T-cell (primary cell): Measurements from ENCODE around the gene ENTHD1. TPM values are rescaled to one million over a fixed set of nuclear protein-coding genes. Genes with fewer than 3 reads are reported as not detected.
A peak's percentile ranks its signal among the peaks of the same experiment; 100 is the strongest.

Source experiments
- ATAC-seq, 4 experiments: fragments of 200-7000 bp in 3 of 4; fragments of 150-1000 bp in 1 of 4; cut with Tn5 transposase; replicated peaks in 1 of 4; 1 replicate in 3 of 4; 2 replicates in 1 of 4; pipeline ENCODE4 v1.10.0; 2021; ENCODE audit warnings: moderate library complexity in 3 of 4, mild to moderate bottlenecking in 2 of 4, moderate number of reproducible peaks in 1 of 4
- CTCF ChIA-PET, 2 donors: fragments of 300-600 bp; sonication (Branson Sonifier 250); formaldehyde crosslinking; loops; one replicate each; lab custom pipeline; 2022; ENCODE audit warnings: antibody characterized with exemption in 2 of 2; lab: Charles Lee
- POLR2A ChIA-PET, 2 donors: fragments of 300-600 bp; sonication (Branson Sonifier 250); formaldehyde crosslinking; loops; one replicate each; lab custom pipeline; 2022; ENCODE audit warnings: antibody characterized with exemption in 2 of 2; lab: Charles Lee
- DNase-seq, 35 experiments: peaks; one replicate each; pipeline versions ENCODE4 v3.0.0 to v3.0.0-alpha.2; 2013 to 2023
- H3K27ac ChIP-seq: one replicate; pipeline ENCODE4 v1.5.1; 2013; ENCODE audit warnings: low read length
- H3K27me3 ChIP-seq, 2 experiments: replicated peaks in 1 of 2; 1 replicate in 1 of 2; 2 replicates in 1 of 2; pipeline versions ENCODE4 v1.6.1 to v1.7.0; 2013; ENCODE audit warnings: low read length in 1 of 2, mixed read lengths in 1 of 2; ENCODE audit not compliant: control insufficient read depth in 2 of 2, insufficient read depth in 2 of 2; ENCODE audit errors: extremely low read depth in 1 of 2
- H3K36me3 ChIP-seq, 2 donors: 1 replicate in 1 of 2; 2 replicates in 1 of 2; pipeline versions ENCODE4 v1.6.1 to v1.7.0; 2013; ENCODE audit warnings: low read length in 1 of 2; ENCODE audit not compliant: control insufficient read depth in 2 of 2, insufficient read depth in 1 of 2; ENCODE audit errors: extremely low read depth in 1 of 2
- H3K4me1 ChIP-seq, 2 experiments: 1 replicate in 1 of 2; 2 replicates in 1 of 2; pipeline versions ENCODE4 v1.6.1 to v1.7.0; 2013; ENCODE audit warnings: low read length in 2 of 2, mixed read lengths in 1 of 2; ENCODE audit not compliant: insufficient read depth in 2 of 2, control insufficient read depth in 1 of 2; ENCODE audit errors: extremely low read depth in 1 of 2
- H3K4me3 ChIP-seq, 2 donors: 1 replicate in 1 of 2; 2 replicates in 1 of 2; pipeline versions ENCODE4 v1.5.1 to v1.7.0; 2013; ENCODE audit warnings: mild to moderate bottlenecking in 2 of 2, low read length in 1 of 2, moderate library complexity in 1 of 2; ENCODE audit not compliant: control insufficient read depth in 1 of 2; ENCODE audit errors: extremely low read depth in 1 of 2
- H3K9me3 ChIP-seq: 2 replicates; pipeline ENCODE4 v1.7.0; 2013
- H3K27ac Mint-ChIP-seq, 2 donors: one replicate each; pipeline ENCODE4 v1.8.0; 2020 to 2021; ENCODE audit warnings: mild to moderate bottlenecking in 2 of 2, mixed read lengths in 2 of 2
- H3K27me3 Mint-ChIP-seq, 2 donors: one replicate each; pipeline ENCODE4 v1.8.0; 2021 to 2022; ENCODE audit warnings: mixed read lengths in 2 of 2
- H3K36me3 Mint-ChIP-seq: one replicate; pipeline ENCODE4 v1.8.0; 2021; ENCODE audit warnings: mixed read lengths
- H3K4me1 Mint-ChIP-seq, 3 donors: one replicate each; pipeline ENCODE4 v1.8.0; 2020 to 2022; ENCODE audit warnings: mixed read lengths in 3 of 3, mild to moderate bottlenecking in 1 of 3
- H3K4me3 Mint-ChIP-seq, 3 donors: one replicate each; pipeline ENCODE4 v1.8.0; 2020 to 2022; ENCODE audit warnings: mild to moderate bottlenecking in 3 of 3, mixed read lengths in 3 of 3, moderate library complexity in 3 of 3
- H3K9me3 Mint-ChIP-seq, 3 donors: one replicate each; pipeline ENCODE4 v1.8.0; 2020 to 2022; ENCODE audit warnings: mixed read lengths in 3 of 3
- WGBS: methylation state at CpG from one replicate; pipeline ENCODE4 v1.1.5; 2013; ENCODE audit warnings: missing lambda C conversion rate; ENCODE audit not compliant: insufficient coverage; 5-methylcytosine and 5-hydroxymethylcytosine counted together
- total RNA-seq, 35 experiments: library from RNA in 6 of 35; stranded (reverse) in 6 of 35; fragments of 120-200 nt in 1 of 35; gene quantifications; one replicate each; pipeline versions ENCODE4 v1.2.1 to v1.2.4 and lab custom pipeline; 2013 to 2026

Gene ENTHD1
- total RNA-seq, 5 donors from 2014 or later (not counting 1 experiment from before 2014, with no cell fraction given) = 0.13 to 0.36 (median 0.20) TPM

DNA sequence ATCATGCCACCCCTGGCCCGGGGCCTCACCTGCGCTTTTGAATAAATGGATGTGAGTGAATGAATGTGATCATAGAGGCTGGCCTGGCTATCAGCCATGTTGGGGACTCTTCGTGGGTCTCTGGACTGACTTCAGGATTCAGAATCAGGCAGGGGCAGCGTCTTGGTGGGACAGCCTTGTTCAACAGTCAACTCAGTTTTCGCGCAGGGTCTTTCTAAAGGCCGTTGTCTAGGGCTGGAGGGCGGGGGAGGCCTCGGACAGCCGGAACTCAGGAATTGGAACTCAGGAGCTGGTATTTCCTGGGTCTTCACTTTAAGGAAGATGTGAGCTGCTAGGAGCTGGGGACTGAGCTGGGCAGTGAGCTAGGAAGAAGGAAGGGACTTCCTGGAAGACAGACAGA, 177.0 kb downstream of the ENTHD1 start:
- Mint-ChIP-seq H3K36me3 (no peaks in the 10 kb centered on the region), H3K9me3 (no peaks in the 10 kb centered on the region), H3K27ac (peak overlapping the region in 1 of 2 donors; percentile 22), H3K27me3 (peaks cover 0 to 4% of the 10 kb centered on the region in 2 donors), H3K4me1 (peaks cover 0 to 3% (median 0%) of the 10 kb centered on the region in 3 donors), H3K4me3 (no peak overlapping the region)
- POLR2A ChIA-PET = no interaction called here
- 91% methylated on average over 8 of the region's 10 CpGs for WGBS
- CTCF ChIA-PET = no interaction called here
- Histone ChIP-seq H3K9me3 (no peaks in the 10 kb centered on the region), H3K4me1 (peaks cover 0 to 5% of the 10 kb centered on the region in 2 experiments), H3K27me3 (peaks cover 0 to 11% of the 10 kb centered on the region in 2 experiments), H3K36me3 (no peaks in the 10 kb centered on the region), H3K4me3 (no peak overlapping the region), H3K27ac (no peak overlapping the region)
- DNase-seq (no peak), ATAC-seq (no peak)

DNA sequence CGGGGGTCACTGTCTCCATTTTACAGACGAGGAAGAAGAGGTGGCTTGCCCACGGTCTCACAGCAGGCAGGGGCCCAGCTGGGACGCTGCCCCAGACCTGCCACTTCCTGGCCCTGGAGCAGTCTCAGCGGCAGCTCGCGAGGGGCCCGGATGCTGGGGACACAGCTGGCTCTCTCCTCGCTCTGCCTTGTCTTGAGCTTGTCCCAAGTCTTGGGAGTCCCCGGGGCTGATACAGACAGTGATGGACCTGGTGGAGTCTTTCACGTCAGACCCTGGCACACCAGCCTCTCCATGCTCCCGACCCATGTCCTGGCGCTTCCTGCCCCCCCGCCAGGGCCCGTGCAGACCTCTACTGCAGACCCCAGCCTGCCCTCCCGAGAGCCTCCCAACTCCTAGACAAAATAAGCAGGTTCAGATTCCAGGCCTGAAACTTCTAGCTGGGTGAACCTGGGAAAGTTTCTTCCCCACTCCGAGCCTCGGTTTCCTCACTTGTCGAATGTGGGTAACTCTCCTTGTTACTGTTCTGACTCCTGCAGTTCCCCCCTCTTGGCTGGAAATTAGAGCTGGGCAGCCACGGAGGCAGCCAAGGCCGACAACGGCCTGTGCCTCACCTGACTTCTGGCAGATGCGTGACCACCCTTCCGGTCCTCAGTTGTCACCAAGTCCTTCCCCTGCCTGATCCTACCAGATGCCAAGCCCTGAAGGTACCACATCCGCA, 177.6 kb downstream of the ENTHD1 start:
- no peak overlapping the region for H3K27ac ChIP-seq
- CTCF ChIA-PET = no interaction called here
- POLR2A ChIA-PET = no interaction called here

DNA sequence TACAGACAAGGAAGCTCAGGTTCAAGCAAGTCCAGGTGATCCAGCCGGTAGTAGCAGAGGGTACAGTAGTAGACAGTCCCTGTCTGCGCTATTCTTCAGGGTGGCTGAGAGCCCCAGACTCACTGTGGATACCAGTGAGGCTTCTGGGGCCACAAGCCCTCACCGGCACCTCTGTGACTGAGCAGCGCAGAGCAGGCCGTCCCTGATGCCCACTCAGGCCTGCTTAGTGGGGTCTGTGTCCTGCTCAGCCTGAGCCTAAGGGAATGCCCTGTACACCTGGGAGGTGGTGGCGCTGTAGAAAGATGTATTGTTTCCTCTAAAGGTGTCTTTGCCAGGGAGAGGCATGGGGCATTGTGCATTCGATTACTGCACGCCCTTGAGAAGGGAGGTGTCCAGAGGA, 179.2 kb downstream of the ENTHD1 start:
- no peak for DNase-seq
- ChIA-PET CTCF (no interaction called here), POLR2A (no interaction called here)
- Histone ChIP-seq H3K4me3 (no peak overlapping the region), H3K36me3 (no peaks in the 10 kb centered on the region), H3K27me3 (peaks cover 0 to 23% of the 10 kb centered on the region in 2 experiments), H3K27ac (no peak overlapping the region), H3K4me1 (peaks cover 0 to under 1% of the 10 kb centered on the region in 2 experiments), H3K9me3 (no peaks in the 10 kb centered on the region)
- no peak overlapping the region for H3K4me3 Mint-ChIP-seq
- peaks cover 0 to 3% (median 0%) of the 10 kb centered on the region in 3 donors for H3K4me1 Mint-ChIP-seq
- H3K36me3 Mint-ChIP-seq = no peaks in the 10 kb centered on the region
- no peak for ATAC-seq
- H3K27ac Mint-ChIP-seq = no peak overlapping the region
- H3K27me3 Mint-ChIP-seq = peaks cover 0 to 8% of the 10 kb centered on the region in 2 donors
- no peaks in the 10 kb centered on the region for H3K9me3 Mint-ChIP-seq
- 85% methylated on average over 7 of the region's 8 CpGs for WGBS

More for the DNA sequence above, 177.6 kb downstream of the ENTHD1 start:
- H3K36me3 ChIP-seq = no peaks in the 10 kb centered on the region
- Mint-ChIP-seq H3K27me3 (peaks cover 0 to 5% of the 10 kb centered on the region in 2 donors), H3K4me1 (peaks cover 0 to 3% (median 0%) of the 10 kb centered on the region in 3 donors), H3K36me3 (no peaks in the 10 kb centered on the region), H3K4me3 (no peak overlapping the region), H3K9me3 (no peaks in the 10 kb centered on the region), H3K27ac (peak overlapping the region in 1 of 2 donors; percentile 22)
- H3K4me1 ChIP-seq = peaks cover 0 to 5% of the 10 kb centered on the region in 2 experiments
- no peak overlapping the region for H3K4me3 ChIP-seq
- no peaks in the 10 kb centered on the region for H3K9me3 ChIP-seq
- peak in 1 of 4 experiments; percentile 23 for ATAC-seq
- DNase-seq = no peak
- WGBS = 80% methylated on average over 22 of the region's 25 CpGs
- peaks cover 0 to 14% of the 10 kb centered on the region in 2 experiments for H3K27me3 ChIP-seq

DNA sequence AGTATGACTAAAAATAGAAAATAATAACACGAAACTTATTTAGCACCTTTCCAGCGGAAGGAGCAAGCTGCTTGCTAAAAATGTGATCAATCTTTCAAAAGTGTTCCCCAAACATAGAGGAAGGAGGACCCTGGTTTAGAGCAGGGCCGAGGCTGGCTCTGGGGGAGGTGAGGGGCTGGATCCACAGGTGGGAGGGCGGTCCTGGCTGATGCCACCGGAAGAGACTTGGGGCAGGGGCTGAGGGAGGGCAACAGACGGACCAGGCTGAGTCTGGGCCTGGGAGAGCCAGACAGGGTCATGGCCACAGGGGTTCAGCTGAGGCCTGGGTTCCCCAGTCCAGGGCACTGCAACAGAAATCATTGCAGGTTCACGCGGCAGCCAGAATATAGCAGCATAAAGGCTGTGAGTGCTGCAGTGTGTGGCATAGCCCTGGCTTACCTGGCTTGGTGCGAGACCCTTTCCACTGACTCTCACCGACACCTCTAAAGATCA, 179.7 kb downstream of the ENTHD1 start:
- ATAC-seq = no peak

DNA sequence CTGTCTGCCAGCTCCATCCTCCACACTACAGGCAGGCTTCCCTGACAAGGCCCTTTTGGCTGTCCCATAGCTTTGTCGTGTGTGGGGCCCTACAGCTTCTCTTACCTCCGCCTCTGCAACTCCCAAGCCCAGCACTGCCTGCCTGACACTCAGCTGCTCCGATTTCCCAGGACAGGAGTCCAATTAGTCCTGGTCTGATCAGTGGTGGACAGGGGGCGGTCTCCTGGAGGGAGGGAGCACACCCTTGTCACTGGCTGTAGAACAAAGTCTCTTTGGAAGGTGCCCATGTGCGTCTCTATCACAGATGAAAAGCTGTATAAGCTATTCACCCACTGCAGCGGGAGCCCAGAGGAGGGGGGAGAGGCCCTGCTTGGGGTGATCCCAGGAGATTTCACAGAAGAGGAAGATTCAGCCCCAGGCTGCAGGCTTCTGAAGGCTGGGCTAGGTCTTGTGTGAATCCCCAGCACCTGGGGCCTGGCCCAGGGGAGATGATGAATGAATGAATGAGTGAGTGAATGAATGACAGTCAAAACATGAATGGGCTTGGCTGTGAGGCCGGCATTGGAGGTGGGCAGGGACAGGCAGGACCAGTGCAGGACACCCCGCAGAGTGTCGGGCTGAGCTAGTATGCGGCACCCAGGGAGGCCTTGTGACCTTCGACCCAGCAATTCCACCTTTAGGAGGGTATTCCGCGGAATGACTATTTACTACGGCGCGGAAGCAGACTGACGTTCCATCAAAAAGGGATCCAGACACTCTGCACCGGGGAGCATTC, 180.6 kb downstream of the ENTHD1 start:
- ChIA-PET POLR2A (no interaction called here), CTCF (no interaction called here)
- ATAC-seq (no peak), DNase-seq (no peak)
- H3K36me3 ChIP-seq = no peaks in the 10 kb centered on the region
- H3K36me3 Mint-ChIP-seq = no peaks in the 10 kb centered on the region
- H3K4me1 Mint-ChIP-seq = no peaks in the 10 kb centered on the region
- no peak overlapping the region for H3K4me3 ChIP-seq
- H3K27me3 Mint-ChIP-seq = peaks cover 0 to 9% of the 10 kb centered on the region in 2 donors
- no peak overlapping the region for H3K27ac ChIP-seq
- H3K27me3 ChIP-seq = peaks cover 0 to 27% of the 10 kb centered on the region in 2 experiments
- no peaks in the 10 kb centered on the region for H3K9me3 Mint-ChIP-seq
- WGBS = 88% methylated on average over 12 of the region's 18 CpGs
- no peaks in the 10 kb centered on the region for H3K9me3 ChIP-seq
- H3K4me3 Mint-ChIP-seq = no peak overlapping the region
- no peak overlapping the region for H3K27ac Mint-ChIP-seq
- no peaks in the 10 kb centered on the region for H3K4me1 ChIP-seq

More for the DNA sequence above, 179.7 kb downstream of the ENTHD1 start:
- Mint-ChIP-seq H3K4me3 (no peak overlapping the region), H3K4me1 (no peaks in the 10 kb centered on the region), H3K9me3 (no peaks in the 10 kb centered on the region), H3K27me3 (peaks cover 0 to 8% of the 10 kb centered on the region in 2 donors), H3K27ac (no peak overlapping the region), H3K36me3 (no peaks in the 10 kb centered on the region)
- H3K36me3 ChIP-seq = no peaks in the 10 kb centered on the region
- peaks cover 0 to 27% of the 10 kb centered on the region in 2 experiments for H3K27me3 ChIP-seq
- POLR2A ChIA-PET = no interaction called here
- no peak overlapping the region for H3K4me3 ChIP-seq
- H3K9me3 ChIP-seq = no peaks in the 10 kb centered on the region
- CTCF ChIA-PET = no interaction called here
- no peaks in the 10 kb centered on the region for H3K4me1 ChIP-seq
- WGBS = 85% methylated on average over 5 of the region's 10 CpGs
- DNase-seq = no peak
- no peak overlapping the region for H3K27ac ChIP-seq

DNA sequence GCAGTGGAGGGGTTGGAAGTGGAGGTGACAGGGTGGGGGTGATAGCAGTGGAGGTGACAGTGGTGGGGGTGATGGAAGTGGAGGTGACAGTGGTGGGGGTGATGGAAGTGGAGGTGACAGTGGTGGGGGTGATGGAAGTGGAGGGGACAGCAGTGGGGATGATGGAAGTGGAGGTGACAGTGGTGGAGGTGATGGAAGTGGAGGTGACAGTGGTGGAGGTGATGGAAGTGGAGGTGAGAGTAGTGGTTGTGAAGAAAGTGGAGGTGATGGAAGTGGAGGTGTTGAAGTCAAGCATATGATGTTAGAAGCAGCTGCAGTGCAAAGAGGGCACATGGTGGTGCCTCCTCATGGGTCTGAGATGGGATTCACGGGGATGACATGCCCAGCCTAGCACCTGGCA, 181.5 kb downstream of the ENTHD1 start:
- H3K36me3 Mint-ChIP-seq = no peaks in the 10 kb centered on the region
- H3K27me3 ChIP-seq = peaks cover 0 to 31% of the 10 kb centered on the region in 2 experiments
- ChIA-PET CTCF (no interaction called here), POLR2A (no interaction called here)
- H3K9me3 Mint-ChIP-seq = no peaks in the 10 kb centered on the region
- H3K27ac ChIP-seq = no peak overlapping the region
- H3K4me1 Mint-ChIP-seq = no peaks in the 10 kb centered on the region
- peaks cover 0 to 9% of the 10 kb centered on the region in 2 donors for H3K27me3 Mint-ChIP-seq
- no peaks in the 10 kb centered on the region for H3K9me3 ChIP-seq
- no peak for DNase-seq
- H3K4me1 ChIP-seq = no peaks in the 10 kb centered on the region
- 89% methylated on average over 1 of the region's 1 CpG for WGBS
- H3K27ac Mint-ChIP-seq = no peak overlapping the region
- H3K4me3 Mint-ChIP-seq = no peak overlapping the region
- H3K36me3 ChIP-seq = no peaks in the 10 kb centered on the region
- no peak overlapping the region for H3K4me3 ChIP-seq
- ATAC-seq = no peak
